Liver (tissue), 9 donors: Measurements from ENCODE around the gene DEAF1. TPM values are rescaled to one million over a fixed set of nuclear protein-coding genes. Genes with fewer than 3 reads are reported as not detected.
A peak's percentile ranks its signal among the peaks of the same experiment; 100 is the strongest.

Experiments
- DNase-seq: peaks from one replicate; pipeline ENCODE4 v3.0.0-alpha.2; 2017; ENCODE audit warnings: low spot score
- H3K27ac ChIP-seq, 2 donors: one replicate each; pipeline ENCODE4 v1.7.0; 2013; ENCODE audit warnings: inconsistent platforms in 2 of 2, low read length in 2 of 2, control low read depth in 1 of 2, low read depth in 1 of 2, mild to moderate bottlenecking in 1 of 2
- H3K27me3 ChIP-seq, 4 donors: one replicate each; pipeline versions ENCODE4 v1.6.1 to v1.7.0; 2013; ENCODE audit warnings: low read length in 3 of 4, inconsistent platforms in 1 of 4, mild to moderate bottlenecking in 1 of 4, moderate library complexity in 1 of 4; ENCODE audit not compliant: control insufficient read depth in 4 of 4, insufficient read depth in 4 of 4
- H3K36me3 ChIP-seq, 4 donors: one replicate each; pipeline versions ENCODE4 v1.6.1 to v1.7.0; 2013; ENCODE audit warnings: low read length in 3 of 4, mild to moderate bottlenecking in 3 of 4, low read depth in 1 of 4, moderate library complexity in 1 of 4; ENCODE audit not compliant: control insufficient read depth in 4 of 4, insufficient read depth in 3 of 4
- H3K4me1 ChIP-seq, 4 donors: one replicate each; pipeline versions ENCODE4 v1.6.1 to v1.7.0; 2013; ENCODE audit warnings: low read length in 3 of 4, mild to moderate bottlenecking in 3 of 4, moderate library complexity in 1 of 4; ENCODE audit not compliant: control insufficient read depth in 4 of 4, insufficient read depth in 4 of 4
- H3K4me3 ChIP-seq, 3 donors: one replicate each; pipeline versions ENCODE4 v1.6.1 to v1.7.0; 2013; ENCODE audit warnings: low read length in 3 of 3, control low read depth in 1 of 3, low read depth in 1 of 3, mild to moderate bottlenecking in 1 of 3
- H3K9ac ChIP-seq, 2 donors: one replicate each; pipeline ENCODE4 v1.7.0; 2013; ENCODE audit warnings: low read length in 2 of 2, mild to moderate bottlenecking in 2 of 2, moderate library complexity in 2 of 2, control low read depth in 1 of 2, low read depth in 1 of 2
- H3K9me3 ChIP-seq, 4 donors: one replicate each; pipeline versions ENCODE4 v1.6.1 to v1.7.0; 2013; ENCODE audit warnings: low read length in 3 of 4; ENCODE audit not compliant: control insufficient read depth in 4 of 4
- EGR1 ChIP-seq, 2 donors: IDR thresholded peaks; 2 replicates each; pipeline ENCODE4 v1.6.1; 2016 to 2018; ENCODE audit warnings: antibody characterized with exemption in 2 of 2, low read depth in 2 of 2
- FOXA1 ChIP-seq: IDR thresholded peaks from 2 replicates; pipeline ENCODE4 v1.6.1; 2016; ENCODE audit warnings: antibody characterized with exemption
- FOXA2 ChIP-seq: IDR thresholded peaks from 2 replicates; pipeline ENCODE4 v1.6.1; 2016; ENCODE audit warnings: antibody characterized with exemption
- GABPA ChIP-seq, 2 donors: IDR thresholded peaks in 1 of 2; conservative IDR thresholded peaks in 1 of 2; 2 replicates each; pipeline ENCODE4 v1.6.1; 2016; ENCODE audit warnings: antibody characterized with exemption in 2 of 2, mild to moderate bottlenecking in 1 of 2, moderate library complexity in 1 of 2
- HNF4A ChIP-seq, 2 donors: conservative IDR thresholded peaks; 2 replicates each; pipeline ENCODE4 v1.6.1; 2016; ENCODE audit warnings: antibody characterized with exemption in 2 of 2, mild to moderate bottlenecking in 2 of 2
- HNF4G ChIP-seq: IDR thresholded peaks from 2 replicates; pipeline ENCODE4 v1.6.1; 2016; ENCODE audit warnings: antibody characterized with exemption
- JUND ChIP-seq, 2 donors: IDR thresholded peaks; 2 replicates each; pipeline ENCODE4 v1.6.1; 2016; ENCODE audit warnings: antibody characterized with exemption in 2 of 2
- RAD21 ChIP-seq, 2 donors: IDR thresholded peaks; 2 replicates each; pipeline ENCODE4 v1.6.1; 2016; ENCODE audit warnings: antibody characterized with exemption in 2 of 2, mild to moderate bottlenecking in 2 of 2
- RXRA ChIP-seq, 2 donors: IDR thresholded peaks; 2 replicates each; pipeline ENCODE4 v1.6.1; 2017 to 2018; ENCODE audit warnings: antibody characterized with exemption in 2 of 2, mild to moderate bottlenecking in 1 of 2
- SP1 ChIP-seq: IDR thresholded peaks from 2 replicates; pipeline ENCODE4 v1.6.1; 2018; ENCODE audit warnings: antibody characterized with exemption, mild to moderate bottlenecking
- TAF1 ChIP-seq: conservative IDR thresholded peaks from 2 replicates; pipeline ENCODE4 v1.6.1; 2016; ENCODE audit warnings: antibody characterized with exemption, mild to moderate bottlenecking
- YY1 ChIP-seq: IDR thresholded peaks from 2 replicates; pipeline ENCODE4 v1.6.1; 2016; ENCODE audit warnings: antibody characterized with exemption, mild to moderate bottlenecking
- WGBS: extraction: QIAGEN DNeasy Blood & Tissue Kit; methylation state at CpG from one replicate; pipeline ENCODE4 v1.1.7; 2013; 5-methylcytosine and 5-hydroxymethylcytosine counted together
- polyA plus RNA-seq, 2 donors: library from polyadenylated mRNA; stranded (reverse) in 1 of 2; unstranded in 1 of 2; fragments of 200-250 nt in 1 of 2; fragments of >200 nt in 1 of 2; fragmentation: Nextera tagmentation in 1 of 2; extraction: Ambion mirVana in 1 of 2; gene quantifications; one replicate each; pipeline versions ENCODE4 v1.2.1 to v1.2.3, GENCODE V29; 2013 to 2015
- total RNA-seq, 2 donors: library from RNA; depleted of rRNA; stranded (reverse); fragments of >200 nt; gene quantifications; one replicate each; pipeline ENCODE4 v1.2.3, GENCODE V29; 2014
- TF ChIP-seq, protein P1 (sequence below): IDR thresholded peaks from 2 replicates; pipeline ENCODE4 v1.6.1; 2016; ENCODE audit warnings: antibody characterized with exemption
- TF ChIP-seq, protein P2 (sequence below): fragments of 150-350 bp; IDR thresholded peaks from 2 replicates; pipeline ENCODE4 v1.5.1; 2017; ENCODE audit warnings: improper control_type of control experiment, low read depth, low read length; ENCODE audit not compliant: missing input control
- TF ChIP-seq, protein P3 (sequence below): IDR thresholded peaks from 2 replicates; pipeline ENCODE4 v1.6.1; 2016; ENCODE audit warnings: antibody characterized with exemption
- TF ChIP-seq, protein P4 (sequence below): IDR thresholded peaks from 2 replicates; pipeline ENCODE4 v1.6.1; 2016; ENCODE audit warnings: antibody characterized with exemption
- TF ChIP-seq, protein P5 (sequence below): IDR thresholded peaks from 2 replicates; pipeline ENCODE4 v1.6.1; 2016; ENCODE audit warnings: antibody characterized with exemption, mild to moderate bottlenecking
- donor health status: healthy.
- donor health status: healthy.
- donor health status: healthy.
- donor health status: healthy.
- donor health status: healthy.

Gene DEAF1
- total and polyA plus RNA-seq, 4 donors: 7.0 to 11.4 (median 10.1) TPM

DNA sequence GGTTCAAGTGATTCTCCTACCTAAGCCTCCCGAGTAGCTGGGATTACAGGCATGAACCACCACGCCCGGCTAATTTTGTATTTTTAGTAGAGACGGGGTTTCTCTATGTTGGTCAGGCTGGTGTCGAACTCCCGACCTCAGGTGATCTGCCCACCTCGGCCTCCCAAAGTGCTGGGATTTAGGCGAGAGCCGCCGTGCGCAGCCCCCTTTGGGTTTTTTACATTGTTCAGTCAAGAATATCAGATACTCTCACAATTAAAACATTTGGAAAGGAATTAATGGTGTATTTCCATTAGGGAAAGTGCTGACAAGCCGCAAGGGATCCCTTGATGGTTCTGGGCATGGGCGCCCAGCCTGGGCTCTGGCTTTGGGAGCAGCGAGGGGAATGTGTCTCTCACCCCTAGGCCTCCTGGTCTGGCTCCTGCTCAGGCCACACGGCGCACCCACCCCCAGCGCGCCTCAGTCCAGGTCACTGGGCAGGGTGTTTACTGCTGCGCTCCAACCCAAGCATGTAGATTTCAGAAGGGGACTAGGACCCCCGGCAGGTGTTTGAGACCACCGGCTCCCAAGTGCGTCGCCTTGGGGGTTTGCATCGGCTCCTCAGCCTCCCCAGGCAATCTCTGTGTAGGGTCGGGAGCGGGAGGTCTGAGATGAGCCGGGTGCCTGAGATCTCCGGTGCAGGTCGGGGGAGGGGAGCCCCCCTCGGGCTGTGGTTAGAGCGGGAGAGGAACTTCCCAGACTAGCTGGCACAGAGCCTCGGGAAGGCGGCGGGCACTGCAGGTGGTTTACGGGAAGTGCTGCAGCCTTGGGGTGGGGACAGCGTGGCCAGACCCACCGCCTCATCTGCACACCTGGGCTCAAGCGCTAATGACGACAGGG, 78.5 kb downstream of the DEAF1 start:
- H3K36me3 ChIP-seq: peaks cover 2 to 12% (median 8%) of the 10 kb centered on the region in 4 donors
- H3K27me3 ChIP-seq: no peaks in the 10 kb centered on the region
- H3K27ac ChIP-seq: peak overlapping the region; percentile 80 to 98
- WGBS: 85% methylated on average over 39 of the region's 39 CpGs
- no peak for DNase-seq
- peak overlapping the region in 1 of 3 donors; percentile 68 for H3K4me3 ChIP-seq
- no peak overlapping the region for H3K9ac ChIP-seq
- peaks cover 12 to 49% (median 39%) of the 10 kb centered on the region in 4 donors for H3K4me1 ChIP-seq
- TF ChIP-seq, protein P1, sequence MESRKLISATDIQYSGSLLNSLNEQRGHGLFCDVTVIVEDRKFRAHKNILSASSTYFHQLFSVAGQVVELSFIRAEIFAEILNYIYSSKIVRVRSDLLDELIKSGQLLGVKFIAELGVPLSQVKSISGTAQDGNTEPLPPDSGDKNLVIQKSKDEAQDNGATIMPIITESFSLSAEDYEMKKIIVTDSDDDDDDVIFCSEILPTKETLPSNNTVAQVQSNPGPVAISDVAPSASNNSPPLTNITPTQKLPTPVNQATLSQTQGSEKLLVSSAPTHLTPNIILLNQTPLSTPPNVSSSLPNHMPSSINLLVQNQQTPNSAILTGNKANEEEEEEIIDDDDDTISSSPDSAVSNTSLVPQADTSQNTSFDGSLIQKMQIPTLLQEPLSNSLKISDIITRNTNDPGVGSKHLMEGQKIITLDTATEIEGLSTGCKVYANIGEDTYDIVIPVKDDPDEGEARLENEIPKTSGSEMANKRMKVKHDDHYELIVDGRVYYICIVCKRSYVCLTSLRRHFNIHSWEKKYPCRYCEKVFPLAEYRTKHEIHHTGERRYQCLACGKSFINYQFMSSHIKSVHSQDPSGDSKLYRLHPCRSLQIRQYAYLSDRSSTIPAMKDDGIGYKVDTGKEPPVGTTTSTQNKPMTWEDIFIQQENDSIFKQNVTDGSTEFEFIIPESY: no peak
- TF ChIP-seq, protein P2, sequence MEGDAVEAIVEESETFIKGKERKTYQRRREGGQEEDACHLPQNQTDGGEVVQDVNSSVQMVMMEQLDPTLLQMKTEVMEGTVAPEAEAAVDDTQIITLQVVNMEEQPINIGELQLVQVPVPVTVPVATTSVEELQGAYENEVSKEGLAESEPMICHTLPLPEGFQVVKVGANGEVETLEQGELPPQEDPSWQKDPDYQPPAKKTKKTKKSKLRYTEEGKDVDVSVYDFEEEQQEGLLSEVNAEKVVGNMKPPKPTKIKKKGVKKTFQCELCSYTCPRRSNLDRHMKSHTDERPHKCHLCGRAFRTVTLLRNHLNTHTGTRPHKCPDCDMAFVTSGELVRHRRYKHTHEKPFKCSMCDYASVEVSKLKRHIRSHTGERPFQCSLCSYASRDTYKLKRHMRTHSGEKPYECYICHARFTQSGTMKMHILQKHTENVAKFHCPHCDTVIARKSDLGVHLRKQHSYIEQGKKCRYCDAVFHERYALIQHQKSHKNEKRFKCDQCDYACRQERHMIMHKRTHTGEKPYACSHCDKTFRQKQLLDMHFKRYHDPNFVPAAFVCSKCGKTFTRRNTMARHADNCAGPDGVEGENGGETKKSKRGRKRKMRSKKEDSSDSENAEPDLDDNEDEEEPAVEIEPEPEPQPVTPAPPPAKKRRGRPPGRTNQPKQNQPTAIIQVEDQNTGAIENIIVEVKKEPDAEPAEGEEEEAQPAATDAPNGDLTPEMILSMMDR: no peak
- TF ChIP-seq RAD21 (IDR thresholded peaks at IDR 0.05) (no peak), YY1 (no peak), EGR1 (IDR thresholded peaks at IDR 0.05; ENCODE audit: low read depth in 2 of 2) (no peak), FOXA1 (no peak), JUND (IDR thresholded peaks at IDR 0.05) (no peak), TAF1 (no peak), GABPA (IDR thresholded peaks at IDR 0.05 in 1 of 2, conservative IDR thresholded peaks at IDR 0.05 in 1 of 2) (no peak), RXRA (IDR thresholded peaks at IDR 0.05) (no peak)
- TF ChIP-seq, protein P3, sequence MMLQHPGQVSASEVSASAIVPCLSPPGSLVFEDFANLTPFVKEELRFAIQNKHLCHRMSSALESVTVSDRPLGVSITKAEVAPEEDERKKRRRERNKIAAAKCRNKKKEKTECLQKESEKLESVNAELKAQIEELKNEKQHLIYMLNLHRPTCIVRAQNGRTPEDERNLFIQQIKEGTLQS: no peak
- TF ChIP-seq, protein P4, sequence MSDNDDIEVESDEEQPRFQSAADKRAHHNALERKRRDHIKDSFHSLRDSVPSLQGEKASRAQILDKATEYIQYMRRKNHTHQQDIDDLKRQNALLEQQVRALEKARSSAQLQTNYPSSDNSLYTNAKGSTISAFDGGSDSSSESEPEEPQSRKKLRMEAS: no peak
- H3K9me3 ChIP-seq: no peaks in the 10 kb centered on the region

DNA sequence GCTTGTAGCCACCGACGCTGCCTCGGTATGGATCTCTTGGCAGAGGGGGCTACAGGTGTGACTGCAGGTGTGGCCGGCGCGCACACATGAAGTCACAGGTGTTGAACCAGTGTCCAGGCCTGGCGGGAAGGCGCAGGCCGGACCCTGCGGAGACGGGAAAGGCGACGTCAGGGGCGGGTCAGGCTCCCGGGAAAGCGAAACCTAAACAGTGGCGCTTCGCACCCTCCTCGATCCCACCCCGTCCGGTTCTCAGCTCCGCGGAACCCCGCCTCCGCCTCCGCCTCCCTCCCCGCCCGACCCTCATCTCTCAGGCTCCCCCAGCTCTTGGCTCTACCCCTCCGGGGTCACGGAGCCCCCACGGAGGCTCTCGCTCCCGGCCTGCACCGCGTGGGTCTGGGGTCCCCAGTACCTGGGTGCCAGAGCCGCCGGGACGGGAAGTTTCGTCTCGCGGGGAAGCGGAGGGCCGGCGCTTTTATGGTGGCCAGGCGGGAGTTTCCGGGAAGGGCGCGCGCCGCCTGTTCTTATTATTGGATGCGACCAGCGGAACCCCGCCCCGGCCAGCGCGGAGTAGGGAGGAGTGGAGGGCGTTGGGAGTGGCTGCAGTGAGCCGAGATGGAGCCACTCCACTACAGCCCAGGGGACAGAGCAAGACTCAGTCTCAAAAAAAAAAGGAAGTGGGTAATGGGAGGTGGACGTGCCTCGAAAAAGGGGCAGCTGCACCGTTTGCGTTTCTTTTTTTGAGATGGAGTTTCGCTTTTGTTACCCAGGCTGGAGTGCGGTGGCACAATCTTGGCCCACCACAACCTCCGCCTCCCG, 79.3 kb downstream of the DEAF1 start, which contains the start of gene IRF7:
Gene IRF7, minus strand, starts transcription at position 447 of the 816 bp plus-strand sequence. CDS start 586 bp downstream, outside the sequence.
- peaks cover 15 to 58% (median 47%) of the 10 kb centered on the region in 4 donors for H3K4me1 ChIP-seq
- peaks cover 3 to 19% (median 11%) of the 10 kb centered on the region in 4 donors for H3K36me3 ChIP-seq
- no peaks in the 10 kb centered on the region for H3K27me3 ChIP-seq
- H3K4me3 ChIP-seq: peak within 1 kb of the TSS; percentile 68 to 91 (median 70)
- H3K9me3 ChIP-seq: no peaks in the 10 kb centered on the region
- 6% methylated on average over 66 of the region's 66 CpGs for WGBS
- DNase-seq: peak; percentile 88
- peak within 1 kb of the TSS; percentile 51 to 96 for H3K9ac ChIP-seq
- peak within 1 kb of the TSS; percentile 80 to 98 for H3K27ac ChIP-seq
- TF ChIP-seq YY1 (peak; percentile 90), TAF1 (peak; percentile 78), EGR1 (IDR thresholded peaks at IDR 0.05; ENCODE audit: low read depth in 2 of 2) (peak in 1 of 2 donors; percentile 68), JUND (IDR thresholded peaks at IDR 0.05) (no peak), RAD21 (IDR thresholded peaks at IDR 0.05) (peak; percentile 46), SP1 (peak; percentile 75), FOXA2 (no peak), HNF4G (no peak), FOXA1 (no peak), HNF4A (conservative IDR thresholded peaks at IDR 0.05) (peak; percentile 16 to 39)
- TF ChIP-seq, protein P1: no peak
- TF ChIP-seq, protein P4: no peak
- TF ChIP-seq, protein P3: no peak
- TF ChIP-seq, protein P5, sequence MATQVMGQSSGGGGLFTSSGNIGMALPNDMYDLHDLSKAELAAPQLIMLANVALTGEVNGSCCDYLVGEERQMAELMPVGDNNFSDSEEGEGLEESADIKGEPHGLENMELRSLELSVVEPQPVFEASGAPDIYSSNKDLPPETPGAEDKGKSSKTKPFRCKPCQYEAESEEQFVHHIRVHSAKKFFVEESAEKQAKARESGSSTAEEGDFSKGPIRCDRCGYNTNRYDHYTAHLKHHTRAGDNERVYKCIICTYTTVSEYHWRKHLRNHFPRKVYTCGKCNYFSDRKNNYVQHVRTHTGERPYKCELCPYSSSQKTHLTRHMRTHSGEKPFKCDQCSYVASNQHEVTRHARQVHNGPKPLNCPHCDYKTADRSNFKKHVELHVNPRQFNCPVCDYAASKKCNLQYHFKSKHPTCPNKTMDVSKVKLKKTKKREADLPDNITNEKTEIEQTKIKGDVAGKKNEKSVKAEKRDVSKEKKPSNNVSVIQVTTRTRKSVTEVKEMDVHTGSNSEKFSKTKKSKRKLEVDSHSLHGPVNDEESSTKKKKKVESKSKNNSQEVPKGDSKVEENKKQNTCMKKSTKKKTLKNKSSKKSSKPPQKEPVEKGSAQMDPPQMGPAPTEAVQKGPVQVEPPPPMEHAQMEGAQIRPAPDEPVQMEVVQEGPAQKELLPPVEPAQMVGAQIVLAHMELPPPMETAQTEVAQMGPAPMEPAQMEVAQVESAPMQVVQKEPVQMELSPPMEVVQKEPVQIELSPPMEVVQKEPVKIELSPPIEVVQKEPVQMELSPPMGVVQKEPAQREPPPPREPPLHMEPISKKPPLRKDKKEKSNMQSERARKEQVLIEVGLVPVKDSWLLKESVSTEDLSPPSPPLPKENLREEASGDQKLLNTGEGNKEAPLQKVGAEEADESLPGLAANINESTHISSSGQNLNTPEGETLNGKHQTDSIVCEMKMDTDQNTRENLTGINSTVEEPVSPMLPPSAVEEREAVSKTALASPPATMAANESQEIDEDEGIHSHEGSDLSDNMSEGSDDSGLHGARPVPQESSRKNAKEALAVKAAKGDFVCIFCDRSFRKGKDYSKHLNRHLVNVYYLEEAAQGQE: peak; percentile 76
